ENCODE data around the gene ZC3H7B. TPM values are rescaled to one million over a fixed set of nuclear protein-coding genes. Genes with fewer than 3 reads are reported as not detected.

Gene ZC3H7B
- total and polyA plus RNA-seq, 2 experiments from 2014 or later, result 5.4 to 54.9 TPM

- H3K27ac ChIP-seq, result no peak overlapping the region
- peaks cover 20% of the 10 kb centered on the region; the same call in 1 of the 2 replicates for H3K79me2 ChIP-seq (ENCODE audit: insufficient read depth)
- no peaks in the 10 kb centered on the region for H3F3A ChIP-seq (ENCODE audit: insufficient read depth)
- no peaks in the 10 kb centered on the region for H4K20me1 ChIP-seq (ENCODE audit: insufficient read depth)
- in situ Hi-C loops (cut with MboI), result no loop called here
- no peak overlapping the region for H3K4me3 ChIP-seq
- no peak for TF ChIP-seq EZH2phosphoT487 (IDR thresholded peaks at IDR 0.05; ENCODE audit: insufficient read depth, low read depth)
- TF ChIP-seq EZH2 (IDR thresholded peaks at IDR 0.05; ENCODE audit: insufficient read depth, poor library complexity, severe bottlenecking), result no peak
- DNase-seq, result no peak
- H3K4me1 ChIP-seq (ENCODE audit: insufficient read depth), result no peaks in the 10 kb centered on the region
- peaks cover 43% of the 10 kb centered on the region for H3K36me3 ChIP-seq (ENCODE audit: low read depth)
- WGBS, 2 experiments (ENCODE audit: low coverage in 1 of 2, low lambda C conversion rate in 2 of 2, missing lambda C conversion rate in 2 of 2), result 88 to 89% methylated on average over 12 of the region's 12 CpGs
- H3K4me2 ChIP-seq (ENCODE audit: unreplicated experiment), result no peak overlapping the region
- no peaks in the 10 kb centered on the region for H3K9me2 ChIP-seq (ENCODE audit: insufficient read depth)
- H2AFZ ChIP-seq, result no peak overlapping the region
- H3K9ac ChIP-seq, result no peak overlapping the region
- H3K9me3 ChIP-seq (ENCODE audit: low read depth), result no peaks in the 10 kb centered on the region
- H3K27me3 ChIP-seq (replicated peaks; ENCODE audit: insufficient read depth), result no peaks in the 10 kb centered on the region
These were observed 39.6 kb upstream of the ZC3H7B start for GRCh38 chr22:41261541-41262249.

GRCh38 chr22:41262250-41262765 lies 39.0 kb upstream of the ZC3H7B start:
- DNase-seq, result no peak

GRCh38 chr22:41263704-41264103 lies 37.6 kb upstream of the ZC3H7B start:
- no peaks in the 10 kb centered on the region for H3K9me3 ChIP-seq (ENCODE audit: low read depth)
- 0 out of 2 replicates have a peak overlapping the region, but pooled peaks have one; percentile 1 for H3K9ac ChIP-seq
- H3K4me3 ChIP-seq, result no peak overlapping the region
- H3K27ac ChIP-seq, result no peak overlapping the region
- no peaks in the 10 kb centered on the region for H3F3A ChIP-seq (ENCODE audit: insufficient read depth)
- H3K9me2 ChIP-seq (ENCODE audit: insufficient read depth), result no peaks in the 10 kb centered on the region
- H2AFZ ChIP-seq, result no peak overlapping the region
- H3K4me1 ChIP-seq (ENCODE audit: insufficient read depth), result no peaks in the 10 kb centered on the region
- 92 to 96% methylated on average over 2 of the region's 2 CpGs for WGBS, 2 experiments (ENCODE audit: low coverage in 1 of 2, low lambda C conversion rate in 2 of 2, missing lambda C conversion rate in 2 of 2)
- no peaks in the 10 kb centered on the region for H4K20me1 ChIP-seq (ENCODE audit: insufficient read depth)
- no peaks in the 10 kb centered on the region for H3K27me3 ChIP-seq (replicated peaks; ENCODE audit: insufficient read depth)
- H3K36me3 ChIP-seq (ENCODE audit: low read depth), result peaks cover 48% of the 10 kb centered on the region
- H3K79me2 ChIP-seq (ENCODE audit: insufficient read depth), result peaks cover 12% of the 10 kb centered on the region; the same call in 1 of the 2 replicates
- H3K4me2 ChIP-seq (ENCODE audit: unreplicated experiment), result no peak overlapping the region
- TF ChIP-seq EZH2phosphoT487 (IDR thresholded peaks at IDR 0.05; ENCODE audit: insufficient read depth, low read depth) (no peak), EZH2 (IDR thresholded peaks at IDR 0.05; ENCODE audit: insufficient read depth, poor library complexity, severe bottlenecking) (no peak)
- in situ Hi-C loops (cut with MboI), result no loop called here
- peak; percentile 60 for DNase-seq

More at GRCh38 chr22:41262250-41262765, 39.0 kb upstream of the ZC3H7B start:
- TF ChIP-seq EZH2 (IDR thresholded peaks at IDR 0.05; ENCODE audit: insufficient read depth, poor library complexity, severe bottlenecking), result no peak
- TF ChIP-seq EZH2phosphoT487 (IDR thresholded peaks at IDR 0.05; ENCODE audit: insufficient read depth, low read depth), result no peak
- H3K4me3 ChIP-seq, result no peak overlapping the region
- no peaks in the 10 kb centered on the region for H3K9me3 ChIP-seq (ENCODE audit: low read depth)
- no peaks in the 10 kb centered on the region for H3K4me1 ChIP-seq (ENCODE audit: insufficient read depth)
- H3K9me2 ChIP-seq (ENCODE audit: insufficient read depth), result no peaks in the 10 kb centered on the region
- in situ Hi-C loops (cut with MboI), result no loop called here
- no peaks in the 10 kb centered on the region for H4K20me1 ChIP-seq (ENCODE audit: insufficient read depth)
- H3K79me2 ChIP-seq (ENCODE audit: insufficient read depth), result peaks cover 15% of the 10 kb centered on the region; the same call in 1 of the 2 replicates
- H3K27me3 ChIP-seq (replicated peaks; ENCODE audit: insufficient read depth), result no peaks in the 10 kb centered on the region
- no peak overlapping the region for H3K4me2 ChIP-seq (ENCODE audit: unreplicated experiment)
- no peaks in the 10 kb centered on the region for H3F3A ChIP-seq (ENCODE audit: insufficient read depth)
- no peak overlapping the region for H3K27ac ChIP-seq
- H3K36me3 ChIP-seq (ENCODE audit: low read depth), result peaks cover 43% of the 10 kb centered on the region
- WGBS, 2 experiments (ENCODE audit: low coverage in 1 of 2, low lambda C conversion rate in 2 of 2, missing lambda C conversion rate in 2 of 2), result 90 to 95% methylated on average over 15 of the region's 15 CpGs
- H3K9ac ChIP-seq, result no peak overlapping the region
- H2AFZ ChIP-seq, result no peak overlapping the region

- in situ Hi-C loops (cut with MboI), result no loop called here
- Histone ChIP-seq H3K79me2 (ENCODE audit: insufficient read depth) (peaks cover 16% of the 10 kb centered on the region; the same call in 1 of the 2 replicates), H3K9me2 (ENCODE audit: insufficient read depth) (no peaks in the 10 kb centered on the region), H2AFZ (no peak overlapping the region), H3F3A (ENCODE audit: insufficient read depth) (no peaks in the 10 kb centered on the region), H4K20me1 (ENCODE audit: insufficient read depth) (no peaks in the 10 kb centered on the region), H3K36me3 (ENCODE audit: low read depth) (peaks cover 50% of the 10 kb centered on the region), H3K4me1 (ENCODE audit: insufficient read depth) (no peaks in the 10 kb centered on the region), H3K4me2 (ENCODE audit: unreplicated experiment) (no peak overlapping the region), H3K27ac (no peak overlapping the region), H3K27me3 (replicated peaks; ENCODE audit: insufficient read depth) (no peaks in the 10 kb centered on the region), H3K4me3 (no peak overlapping the region), H3K9me3 (ENCODE audit: low read depth) (no peaks in the 10 kb centered on the region), H3K9ac (no peak overlapping the region)
- no peak for TF ChIP-seq EZH2 (IDR thresholded peaks at IDR 0.05; ENCODE audit: insufficient read depth, poor library complexity, severe bottlenecking)
- TF ChIP-seq EZH2phosphoT487 (IDR thresholded peaks at IDR 0.05; ENCODE audit: insufficient read depth, low read depth), result no peak
- WGBS, 2 experiments (ENCODE audit: low coverage in 1 of 2, low lambda C conversion rate in 2 of 2, missing lambda C conversion rate in 2 of 2), result 92 to 94% methylated on average over 13 to 14 of the region's 15 CpGs
- no peak for DNase-seq
These were observed 36.9 kb upstream of the ZC3H7B start for GRCh38 chr22:41264408-41264941.
